GM12891 (cell line): ENCODE results near the gene TTLL5.

Source experiments
- POLR2A ChIP-seq: IDR thresholded peaks from 2 replicates; pipeline ENCODE4 v1.6.1; 2011; ENCODE audit warnings: low read depth, low read length, control low read depth
- POLR2AphosphoS5 ChIP-seq: IDR thresholded peaks from 2 replicates; pipeline ENCODE4 v1.6.1; 2011; ENCODE audit warnings: low read depth, low read length, control low read depth
- POU2F2 ChIP-seq: IDR thresholded peaks from 2 replicates; pipeline ENCODE4 v1.6.1; 2011; ENCODE audit warnings: low read depth, mild to moderate bottlenecking, control low read depth, low read length, moderate library complexity
- SPI1 ChIP-seq: IDR thresholded peaks from 2 replicates; pipeline ENCODE4 v1.6.1; 2011; ENCODE audit warnings: low read depth, low read length, control low read depth
- TAF1 ChIP-seq: IDR thresholded peaks from 2 replicates; pipeline ENCODE4 v1.6.1; 2011; ENCODE audit warnings: low read depth, low read length, control low read depth

DNA sequence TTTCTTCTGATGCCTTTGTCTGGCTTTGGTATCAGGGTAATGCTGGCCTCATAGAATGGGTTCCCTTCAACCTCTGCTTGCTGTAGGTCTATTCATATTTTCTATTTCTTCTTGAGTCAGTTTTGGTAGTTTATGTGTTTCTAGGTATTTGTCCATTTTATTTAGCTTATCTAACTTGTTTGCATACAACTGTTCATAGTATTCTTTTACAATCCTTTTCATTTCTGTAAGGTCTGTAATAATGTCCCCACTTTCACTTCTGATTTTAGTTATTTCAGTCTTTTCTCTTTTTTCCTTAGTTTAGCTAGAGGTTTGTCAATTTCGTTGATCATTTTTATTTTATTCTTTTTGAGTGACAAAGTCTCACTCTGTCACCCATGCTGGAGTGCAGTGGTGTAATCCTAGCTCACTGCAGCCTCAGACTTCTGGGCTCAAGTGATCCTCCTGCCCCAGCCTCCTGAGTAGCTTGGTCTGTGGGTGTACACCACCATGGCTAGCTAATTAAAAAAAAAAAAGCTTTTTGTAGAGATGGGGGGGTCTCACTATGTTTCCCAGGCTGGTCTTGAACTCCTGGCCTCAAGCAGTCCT, 11.7 kb downstream of the TTLL5 start:
- no peak for TF ChIP-seq POLR2A
- no peak for TF ChIP-seq POLR2AphosphoS5
- no peak for TF ChIP-seq TAF1
- TF ChIP-seq POU2F2: no peak
- no peak for TF ChIP-seq SPI1
